Measurements from ENCODE around the gene NUP214.

DNA sequence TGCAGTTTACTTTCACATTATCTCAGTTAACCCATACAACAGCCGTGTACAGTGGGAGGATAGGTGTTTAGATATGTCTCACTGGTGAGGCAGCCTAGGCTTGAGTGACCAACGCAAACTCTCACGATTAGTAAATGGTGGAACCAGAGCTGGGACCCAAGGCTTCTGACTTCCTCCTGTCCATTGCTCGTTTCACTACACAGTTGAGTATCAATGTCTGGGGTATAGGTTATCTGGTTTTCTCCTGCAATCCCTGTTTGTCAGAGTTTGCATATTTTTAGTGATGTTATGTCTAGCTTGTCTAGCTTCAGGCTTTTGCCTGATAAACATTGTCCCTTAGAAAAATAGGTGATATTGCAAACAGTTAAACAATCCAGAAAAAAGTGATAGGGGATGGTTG is 62.6 kb downstream of the NUP214 start:
- TF ChIP-seq POLR2AphosphoS5 (IDR thresholded peaks at IDR 0.05; ENCODE audit: low read depth, low read length) (no peak), POLR2A (IDR thresholded peaks at IDR 0.05; ENCODE audit: low read depth, low read length) (no peak), POU2F2 (IDR thresholded peaks at IDR 0.05; ENCODE audit: low read depth, low read length) (no peak)
